Panc1 (cell line): ENCODE measurements around the gene EIF4G3. TPM values are rescaled to one million over a fixed set of nuclear protein-coding genes. Genes with fewer than 3 reads are reported as not detected.

Experiments
- ATAC-seq: fragments of 200-7000 bp; cut with Tn5 transposase; 2 replicates; pipeline ENCODE4 v1.9.1; 2020; ENCODE audit warnings: mild to moderate bottlenecking, moderate library complexity
- BruUV-seq: library from RNA; stranded (reverse); fragments of 400-500 nt; replicated peaks from 2 replicates; lab custom pipeline; 2021; lab: Mats Ljungman, UMichigan
- CTCF ChIA-PET: fragments of 300-600 bp; sonication (Branson Sonifier 250); formaldehyde crosslinking; loops from one replicate; lab custom pipeline; 2022; ENCODE audit warnings: antibody characterized with exemption; lab: Charles Lee
- POLR2A ChIA-PET: fragments of 300-600 bp; sonication (Branson Sonifier 250); formaldehyde crosslinking; loops from one replicate; lab custom pipeline; 2022; ENCODE audit warnings: antibody characterized with exemption; lab: Charles Lee
- DNase-seq: peaks from one replicate; pipeline ENCODE4 v3.0.0-alpha.2; 2010; ENCODE audit warnings: low read depth, low spot score
- H3K27ac ChIP-seq: 2 replicates; pipeline ENCODE4 v1.5.1; 2011; ENCODE audit warnings: mild to moderate bottlenecking, low read length, inconsistent platforms
- H3K27me3 ChIP-seq: fragments of 200-500 bp; sonication (Bioruptor generic); 2 replicates; pipeline ENCODE4 v1.6.0; 2014; ENCODE audit warnings: low read length, inconsistent platforms; ENCODE audit not compliant: control insufficient read depth, insufficient read depth
- H3K36me3 ChIP-seq: fragments of 200-500 bp; sonication (Bioruptor generic); 2 replicates; pipeline ENCODE4 v1.5.1; 2014; ENCODE audit warnings: inconsistent platforms, mild to moderate bottlenecking, low read length, moderate library complexity; ENCODE audit not compliant: control insufficient read depth, insufficient read depth
- H3K4me1 ChIP-seq: 2 replicates; pipeline ENCODE4 v1.5.1; 2011; ENCODE audit warnings: inconsistent platforms, mild to moderate bottlenecking, low read length, moderate library complexity; ENCODE audit not compliant: control insufficient read depth, insufficient read depth
- H3K4me3 ChIP-seq, 2 experiments: 2 replicates each; pipeline ENCODE4 v1.5.1; 2011 to 2012; ENCODE audit warnings: low read depth in 2 of 2, low read length in 2 of 2, mild to moderate bottlenecking in 2 of 2, inconsistent platforms in 1 of 2, moderate library complexity in 1 of 2
- H3K9me3 ChIP-seq: fragments of 200-500 bp; sonication (Bioruptor generic); 2 replicates; pipeline ENCODE4 v1.5.1; 2014; ENCODE audit warnings: low read depth, mild to moderate bottlenecking, inconsistent platforms, low read length, moderate library complexity; ENCODE audit not compliant: control insufficient read depth, insufficient read depth
- CTCF ChIP-seq: fragments of 450-650 bp; IDR thresholded peaks from 2 replicates; pipeline ENCODE4 v1.5.1; 2017; ENCODE audit warnings: mild to moderate bottlenecking
- POLR2AphosphoS5 ChIP-seq: IDR thresholded peaks from 2 replicates; pipeline ENCODE4 v1.6.1; 2012; ENCODE audit warnings: mild to moderate bottlenecking, low read depth, low read length, moderate library complexity
- REST ChIP-seq, 2 experiments: IDR thresholded peaks; 2 replicates each; pipeline ENCODE4 v1.6.1; 2011 to 2012; ENCODE audit warnings: low read depth in 2 of 2, control low read depth in 1 of 2, low read length in 1 of 2, mild to moderate bottlenecking in 1 of 2, moderate library complexity in 1 of 2; ENCODE audit not compliant: insufficient read depth in 1 of 2
- SIN3A ChIP-seq: IDR thresholded peaks from 2 replicates; pipeline ENCODE4 v1.6.1; 2012; ENCODE audit warnings: low read depth, mild to moderate bottlenecking, low read length, moderate library complexity, borderline replicate concordance; ENCODE audit not compliant: insufficient read depth
- TCF7L2 ChIP-seq: IDR thresholded peaks from 2 replicates; pipeline ENCODE4 v1.6.1; 2011; ENCODE audit warnings: mild to moderate bottlenecking, low read depth, low read length, inconsistent platforms
- in situ Hi-C: cut with HindIII; loops from 2 replicates; pipeline ENCODE4 v1.10.0; 2016; ENCODE audit warnings: low sequenced_read_pairs, low pct_unique_long_range_greater_than_20kb
- intact Hi-C: fragments of 100-400 bp; cut with micrococcal nuclease; formaldehyde crosslinking; loops from one replicate; pipeline ENCODE4 v1.10.0; 2022; ENCODE audit not compliant: unreplicated experiment
- total RNA-seq: library from RNA; stranded (reverse); gene quantifications from one replicate; pipeline ENCODE4 v1.2.1, GENCODE V29; 2021; ENCODE audit not compliant: unreplicated experiment

The EIF4G3 gene
- total RNA-seq, 1 experiment from 2014 or later, result 78.6 TPM

GRCh38 chr1:20829531-20829930, 347.2 kb downstream of the EIF4G3 start:
- Histone ChIP-seq H3K9me3 (no peaks in the 10 kb centered on the region), H3K4me3 (no peak overlapping the region), H3K27me3 (no peaks in the 10 kb centered on the region), H3K36me3 (peaks cover 6% of the 10 kb centered on the region), H3K4me1 (no peaks in the 10 kb centered on the region), H3K27ac (no peak overlapping the region)
- no peak for DNase-seq
- no peak for TF ChIP-seq POLR2AphosphoS5
- no peak for TF ChIP-seq SIN3A
- TF ChIP-seq CTCF, result no peak
- no peak for TF ChIP-seq TCF7L2
- TF ChIP-seq REST (IDR thresholded peaks at IDR 0.05; ENCODE audit: insufficient read depth in 1 of 2, low read depth in 2 of 2, low read length in 1 of 2), result no peak
- ChIA-PET POLR2A (interaction anchor here (0.7 kb wide), 1 partner anchor 42 kb away, joined by 4 read pairs; no protein-coding TSS in a partner anchor), CTCF (no interaction called here)
- intact Hi-C loops (no loop called here), in situ Hi-C loops (no loop called here)
- BruUV-seq, result no TSS peak
- ATAC-seq, result no peak

- BruUV-seq, result no TSS peak
- DNase-seq, result no peak
- intact Hi-C loops, result no loop called here
- Histone ChIP-seq H3K9me3 (no peaks in the 10 kb centered on the region), H3K27me3 (no peaks in the 10 kb centered on the region), H3K27ac (no peak overlapping the region), H3K4me3 (no peak overlapping the region), H3K4me1 (no peaks in the 10 kb centered on the region), H3K36me3 (peaks cover 5% of the 10 kb centered on the region)
- ChIA-PET POLR2A (no interaction called here), CTCF (no interaction called here)
- no peak for ATAC-seq
- TF ChIP-seq POLR2AphosphoS5, result no peak
- no peak for TF ChIP-seq SIN3A
- no peak for TF ChIP-seq CTCF
- no peak for TF ChIP-seq REST (IDR thresholded peaks at IDR 0.05; ENCODE audit: insufficient read depth in 1 of 2, low read depth in 2 of 2, low read length in 1 of 2)
- no peak for TF ChIP-seq TCF7L2
- in situ Hi-C loops, result no loop called here
Observed at GRCh38 chr1:20823845-20824244, 352.9 kb downstream of the EIF4G3 start.
